ENCODE results near the gene CCL8.
"Not testable (repeated sequence)": the region's sequence is repeated elsewhere in the genome, so short reads cannot be mapped to it uniquely, and the experiment has no call there.

Gene CCL8

GRCh38 chr17:34318474-34318873 is 761 bp upstream of the CCL8 start:
- DNase-seq, result no peak

GRCh38 chr17:34321964-34322363 is 2.7 kb downstream of the CCL8 start:
- no peak for DNase-seq

GRCh38 chr17:34327580-34327979 is 8.3 kb downstream of the CCL8 start:
- not testable (repeated sequence) for DNase-seq

DNA sequence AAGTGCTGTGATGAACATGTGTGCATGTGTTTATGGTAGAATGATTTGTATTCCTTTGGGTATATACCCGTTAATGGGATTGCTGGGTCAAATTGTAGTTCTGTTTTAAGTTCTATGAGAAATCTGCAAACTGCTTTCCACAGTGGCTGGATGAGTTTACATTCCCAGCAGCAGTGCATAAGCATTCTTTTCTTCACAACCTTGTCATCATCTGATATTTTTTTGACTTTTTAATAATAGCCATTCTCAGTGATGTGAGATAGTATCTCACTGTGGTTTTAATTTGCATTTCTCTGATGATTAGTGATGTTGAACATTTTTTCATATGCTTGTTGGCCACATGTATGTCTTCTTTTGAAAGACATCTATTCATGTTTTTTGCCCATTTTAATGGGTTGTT is 18.5 kb downstream of the CCL8 start:
- DNase-seq, result no peak

GRCh38 chr17:34339138-34339770 is 20.0 kb downstream of the CCL8 start:
- DNase-seq, result no peak

- DNase-seq, result no peak
Measured at GRCh38 chr17:34341916-34342315, 22.7 kb downstream of the CCL8 start.

DNA sequence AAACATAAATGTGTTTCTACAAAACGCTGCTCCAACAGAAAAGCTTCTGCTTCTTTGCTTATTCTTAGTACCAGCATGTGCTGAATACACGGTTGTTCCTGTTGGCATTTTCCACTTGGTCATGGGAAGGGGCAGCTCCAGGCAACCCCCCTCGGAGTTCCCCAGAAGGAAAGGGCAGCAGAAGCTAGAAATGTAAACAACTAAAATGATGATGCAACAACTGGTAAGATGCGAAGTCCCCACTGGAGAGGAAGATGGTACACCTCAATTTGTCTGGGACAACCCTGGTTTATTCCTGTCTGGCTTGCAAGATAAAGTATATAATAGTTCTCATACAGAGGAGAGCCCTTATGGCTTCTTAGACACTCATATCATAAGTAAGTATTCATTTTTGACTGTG is 27.8 kb downstream of the CCL8 start:
- DNase-seq, result no peak

- DNase-seq, result no peak
Measured at GRCh38 chr17:34349751-34350150, 30.5 kb downstream of the CCL8 start.

GRCh38 chr17:34351096-34351495 is 31.9 kb downstream of the CCL8 start:
- DNase-seq, result no peak

- DNase-seq, result no peak
Measured at GRCh38 chr17:34352191-34352590, 33.0 kb downstream of the CCL8 start.

DNA sequence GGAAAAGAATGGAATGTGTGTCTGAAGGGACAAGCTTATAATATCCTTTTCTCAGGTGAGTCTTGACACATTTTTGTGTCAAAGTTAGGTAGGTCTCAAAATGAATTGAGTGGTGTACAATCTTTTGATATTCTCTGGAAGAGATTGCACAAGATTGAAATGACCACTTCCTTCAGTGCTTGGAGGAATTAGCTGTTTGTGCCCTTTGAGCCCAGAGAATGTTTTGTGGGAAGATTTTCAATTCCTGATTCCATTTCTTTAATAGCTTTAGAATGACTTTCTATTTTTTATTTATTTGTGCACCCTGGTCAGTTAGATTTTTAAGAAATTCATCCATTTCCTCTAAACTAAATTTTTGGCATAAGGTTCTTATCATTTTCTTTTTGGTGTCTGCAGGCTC is 35.4 kb downstream of the CCL8 start:
- no peak for DNase-seq

- DNase-seq, result no peak
Measured at GRCh38 chr17:34356194-34356593, 37.0 kb downstream of the CCL8 start, which contains the start of gene CCL13. TSS of gene CCL13 (plus strand) at chr17:34356480. CDS start at chr17:34356527, 47 bp downstream.

DNA sequence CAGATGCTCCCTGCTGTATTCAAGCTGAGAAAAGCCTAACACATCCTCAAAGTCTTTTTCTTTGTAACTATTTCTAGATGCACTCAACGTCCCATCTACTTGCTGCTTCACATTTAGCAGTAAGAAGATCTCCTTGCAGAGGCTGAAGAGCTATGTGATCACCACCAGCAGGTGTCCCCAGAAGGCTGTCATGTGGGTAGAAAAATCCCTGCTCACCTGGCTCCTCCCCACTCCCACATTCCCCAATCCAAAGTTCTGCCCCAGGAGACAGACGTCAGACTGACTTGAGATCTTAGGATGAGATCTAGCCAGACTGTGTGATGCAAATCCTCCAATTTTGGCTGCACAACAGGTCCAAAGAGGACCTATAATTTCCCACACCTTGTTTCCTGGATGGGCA is 38.2 kb downstream of the CCL8 start:
- DNase-seq, result no peak

GRCh38 chr17:34358631-34359030 is 39.4 kb downstream of the CCL8 start:
- no peak for DNase-seq

- DNase-seq, result no peak
Measured at GRCh38 chr17:34360601-34361270, 41.5 kb downstream of the CCL8 start.

- peak; percentile 11 for DNase-seq
Measured at GRCh38 chr17:34361478-34362061, 42.3 kb downstream of the CCL8 start.

- DNase-seq, result no peak
Measured at GRCh38 chr17:34363183-34363661, 44.0 kb downstream of the CCL8 start, which contains the start of gene CCL1. TSS of gene CCL1 (minus strand) at chr17:34363233. CDS start at chr17:34363161, 72 bp downstream.

GRCh38 chr17:34364751-34365150 is 45.5 kb downstream of the CCL8 start:
- DNase-seq, result no peak

- DNase-seq, result no peak
Measured at GRCh38 chr17:34365340-34365739, 46.1 kb downstream of the CCL8 start.

DNA sequence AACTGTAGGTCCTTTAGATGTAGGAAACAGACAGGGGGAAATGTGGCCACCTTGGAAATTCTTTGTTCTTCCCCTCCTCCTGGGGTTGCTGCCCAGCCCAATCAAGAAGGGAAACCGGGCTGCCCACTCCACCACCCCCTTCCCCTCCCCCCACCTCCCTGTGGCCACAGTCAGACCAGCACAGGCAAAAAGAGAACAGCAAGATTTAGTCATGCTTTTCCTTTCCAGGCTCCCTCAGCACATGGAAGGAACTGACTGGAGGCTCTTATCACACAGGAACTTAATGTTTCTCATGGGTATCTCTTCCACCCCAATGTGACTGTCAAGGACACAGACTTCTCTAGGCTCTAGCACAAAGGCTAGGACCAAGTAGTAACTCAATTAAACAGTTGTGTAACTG is 46.8 kb downstream of the CCL8 start:
- no peak for DNase-seq

DNA sequence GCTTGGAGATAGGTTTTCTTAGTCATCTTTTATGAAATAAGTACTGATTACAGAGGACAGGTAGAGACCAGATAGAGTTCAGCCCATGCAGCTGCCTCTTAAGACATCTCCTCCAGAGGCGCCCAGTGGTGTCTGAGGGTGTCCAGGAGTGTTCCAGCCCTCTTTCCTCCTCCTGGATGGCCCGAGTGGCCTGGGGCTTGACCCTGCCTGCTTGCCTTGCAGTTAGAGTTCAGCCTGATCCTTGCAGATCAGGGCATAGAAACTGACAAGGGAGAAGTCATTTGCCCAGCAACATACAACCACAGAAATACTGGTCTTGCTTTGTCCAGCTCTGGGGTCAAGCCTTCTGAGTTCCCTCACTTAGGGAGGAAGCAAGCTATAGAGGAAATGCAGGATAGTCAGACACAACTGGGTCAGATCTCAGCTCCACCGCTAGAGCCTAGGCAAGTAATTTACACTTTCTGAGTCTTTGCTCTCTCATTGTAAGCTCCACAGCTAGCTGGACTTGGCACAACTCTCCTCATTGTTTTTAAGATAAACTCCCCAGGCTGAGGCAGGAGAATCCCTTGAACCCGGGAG is 47.4 kb downstream of the CCL8 start:
- no peak for DNase-seq

GRCh38 chr17:34367486-34368195 is 48.4 kb downstream of the CCL8 start:
- DNase-seq, result no peak

Measured in activated T-cell treated with anti-CD3 and anti-CD28 coated beads for 4 hours (primary cell).